ENCODE results near the gene APBA3. TPM values are rescaled to one million over a fixed set of nuclear protein-coding genes. Genes with fewer than 3 reads are reported as not detected.
A peak's percentile ranks its signal among the peaks of the same experiment; 100 is the strongest.

Gene APBA3
- total and polyA plus RNA-seq, 9 of the 15 experiments (the other 6 are each of a cell fraction or from before 2014, with no cell fraction given), result 0.10 to 29.5 (median 11.5) TPM

DNA sequence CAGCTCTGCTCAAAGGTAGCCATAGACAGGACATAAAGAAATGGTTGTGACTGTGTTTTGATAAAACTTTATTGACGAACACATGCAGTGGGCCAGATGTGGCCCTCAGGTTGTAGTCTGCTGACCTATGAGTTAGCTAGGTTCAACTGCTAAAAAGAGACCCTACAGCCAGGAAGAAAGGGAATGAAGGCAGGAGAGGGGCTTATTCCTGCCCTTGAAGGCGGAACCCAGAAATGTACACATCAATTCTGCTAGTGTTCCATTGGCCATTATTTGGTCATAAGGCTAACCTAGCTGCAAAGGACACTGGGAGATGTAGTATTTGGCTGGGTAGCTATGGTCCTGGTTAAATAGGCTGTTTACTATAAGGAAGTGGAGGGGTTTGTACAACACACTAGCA lies 18.0 kb downstream of the APBA3 start (continued):
- TF ChIP-seq, protein P1, sequence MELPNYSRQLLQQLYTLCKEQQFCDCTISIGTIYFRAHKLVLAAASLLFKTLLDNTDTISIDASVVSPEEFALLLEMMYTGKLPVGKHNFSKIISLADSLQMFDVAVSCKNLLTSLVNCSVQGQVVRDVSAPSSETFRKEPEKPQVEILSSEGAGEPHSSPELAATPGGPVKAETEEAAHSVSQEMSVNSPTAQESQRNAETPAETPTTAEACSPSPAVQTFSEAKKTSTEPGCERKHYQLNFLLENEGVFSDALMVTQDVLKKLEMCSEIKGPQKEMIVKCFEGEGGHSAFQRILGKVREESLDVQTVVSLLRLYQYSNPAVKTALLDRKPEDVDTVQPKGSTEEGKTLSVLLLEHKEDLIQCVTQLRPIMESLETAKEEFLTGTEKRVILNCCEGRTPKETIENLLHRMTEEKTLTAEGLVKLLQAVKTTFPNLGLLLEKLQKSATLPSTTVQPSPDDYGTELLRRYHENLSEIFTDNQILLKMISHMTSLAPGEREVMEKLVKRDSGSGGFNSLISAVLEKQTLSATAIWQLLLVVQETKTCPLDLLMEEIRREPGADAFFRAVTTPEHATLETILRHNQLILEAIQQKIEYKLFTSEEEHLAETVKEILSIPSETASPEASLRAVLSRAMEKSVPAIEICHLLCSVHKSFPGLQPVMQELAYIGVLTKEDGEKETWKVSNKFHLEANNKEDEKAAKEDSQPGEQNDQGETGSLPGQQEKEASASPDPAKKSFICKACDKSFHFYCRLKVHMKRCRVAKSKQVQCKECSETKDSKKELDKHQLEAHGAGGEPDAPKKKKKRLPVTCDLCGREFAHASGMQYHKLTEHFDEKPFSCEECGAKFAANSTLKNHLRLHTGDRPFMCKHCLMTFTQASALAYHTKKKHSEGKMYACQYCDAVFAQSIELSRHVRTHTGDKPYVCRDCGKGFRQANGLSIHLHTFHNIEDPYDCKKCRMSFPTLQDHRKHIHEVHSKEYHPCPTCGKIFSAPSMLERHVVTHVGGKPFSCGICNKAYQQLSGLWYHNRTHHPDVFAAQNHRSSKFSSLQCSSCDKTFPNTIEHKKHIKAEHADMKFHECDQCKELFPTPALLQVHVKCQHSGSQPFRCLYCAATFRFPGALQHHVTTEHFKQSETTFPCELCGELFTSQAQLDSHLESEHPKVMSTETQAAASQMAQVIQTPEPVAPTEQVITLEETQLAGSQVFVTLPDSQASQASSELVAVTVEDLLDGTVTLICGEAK (IDR thresholded peaks at IDR 0.05), result peak; percentile 99
- TF ChIP-seq, protein P1 (CRISPR knock-in tag; IDR thresholded peaks at IDR 0.05), result peak; percentile 99
- TF ChIP-seq, protein P2, sequence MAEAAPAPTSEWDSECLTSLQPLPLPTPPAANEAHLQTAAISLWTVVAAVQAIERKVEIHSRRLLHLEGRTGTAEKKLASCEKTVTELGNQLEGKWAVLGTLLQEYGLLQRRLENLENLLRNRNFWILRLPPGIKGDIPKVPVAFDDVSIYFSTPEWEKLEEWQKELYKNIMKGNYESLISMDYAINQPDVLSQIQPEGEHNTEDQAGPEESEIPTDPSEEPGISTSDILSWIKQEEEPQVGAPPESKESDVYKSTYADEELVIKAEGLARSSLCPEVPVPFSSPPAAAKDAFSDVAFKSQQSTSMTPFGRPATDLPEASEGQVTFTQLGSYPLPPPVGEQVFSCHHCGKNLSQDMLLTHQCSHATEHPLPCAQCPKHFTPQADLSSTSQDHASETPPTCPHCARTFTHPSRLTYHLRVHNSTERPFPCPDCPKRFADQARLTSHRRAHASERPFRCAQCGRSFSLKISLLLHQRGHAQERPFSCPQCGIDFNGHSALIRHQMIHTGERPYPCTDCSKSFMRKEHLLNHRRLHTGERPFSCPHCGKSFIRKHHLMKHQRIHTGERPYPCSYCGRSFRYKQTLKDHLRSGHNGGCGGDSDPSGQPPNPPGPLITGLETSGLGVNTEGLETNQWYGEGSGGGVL (CRISPR knock-in tag; IDR thresholded peaks at IDR 0.05), result no peak
- TF ChIP-seq MCM3 (IDR thresholded peaks at IDR 0.05) (no peak), CREM (IDR thresholded peaks at IDR 0.05; ENCODE audit: low read depth) (peak; percentile 37; the same call in 1 of the 2 replicates), ZBTB8A (IDR thresholded peaks at IDR 0.05; ENCODE audit: partially characterized antibody) (no peak), RAD51 (IDR thresholded peaks at IDR 0.05; ENCODE audit: borderline replicate concordance, low read depth) (peak; percentile 73; the same call in 1 of the 2 replicates)
- TF ChIP-seq, protein P3, sequence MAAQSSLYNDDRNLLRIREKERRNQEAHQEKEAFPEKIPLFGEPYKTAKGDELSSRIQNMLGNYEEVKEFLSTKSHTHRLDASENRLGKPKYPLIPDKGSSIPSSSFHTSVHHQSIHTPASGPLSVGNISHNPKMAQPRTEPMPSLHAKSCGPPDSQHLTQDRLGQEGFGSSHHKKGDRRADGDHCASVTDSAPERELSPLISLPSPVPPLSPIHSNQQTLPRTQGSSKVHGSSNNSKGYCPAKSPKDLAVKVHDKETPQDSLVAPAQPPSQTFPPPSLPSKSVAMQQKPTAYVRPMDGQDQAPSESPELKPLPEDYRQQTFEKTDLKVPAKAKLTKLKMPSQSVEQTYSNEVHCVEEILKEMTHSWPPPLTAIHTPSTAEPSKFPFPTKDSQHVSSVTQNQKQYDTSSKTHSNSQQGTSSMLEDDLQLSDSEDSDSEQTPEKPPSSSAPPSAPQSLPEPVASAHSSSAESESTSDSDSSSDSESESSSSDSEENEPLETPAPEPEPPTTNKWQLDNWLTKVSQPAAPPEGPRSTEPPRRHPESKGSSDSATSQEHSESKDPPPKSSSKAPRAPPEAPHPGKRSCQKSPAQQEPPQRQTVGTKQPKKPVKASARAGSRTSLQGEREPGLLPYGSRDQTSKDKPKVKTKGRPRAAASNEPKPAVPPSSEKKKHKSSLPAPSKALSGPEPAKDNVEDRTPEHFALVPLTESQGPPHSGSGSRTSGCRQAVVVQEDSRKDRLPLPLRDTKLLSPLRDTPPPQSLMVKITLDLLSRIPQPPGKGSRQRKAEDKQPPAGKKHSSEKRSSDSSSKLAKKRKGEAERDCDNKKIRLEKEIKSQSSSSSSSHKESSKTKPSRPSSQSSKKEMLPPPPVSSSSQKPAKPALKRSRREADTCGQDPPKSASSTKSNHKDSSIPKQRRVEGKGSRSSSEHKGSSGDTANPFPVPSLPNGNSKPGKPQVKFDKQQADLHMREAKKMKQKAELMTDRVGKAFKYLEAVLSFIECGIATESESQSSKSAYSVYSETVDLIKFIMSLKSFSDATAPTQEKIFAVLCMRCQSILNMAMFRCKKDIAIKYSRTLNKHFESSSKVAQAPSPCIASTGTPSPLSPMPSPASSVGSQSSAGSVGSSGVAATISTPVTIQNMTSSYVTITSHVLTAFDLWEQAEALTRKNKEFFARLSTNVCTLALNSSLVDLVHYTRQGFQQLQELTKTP (IDR thresholded peaks at IDR 0.05; ENCODE audit: low read depth in 1 of 2, partially characterized antibody in 2 of 2), result peak in 1 of 2 experiments; percentile 74
- TF ChIP-seq, protein P4, sequence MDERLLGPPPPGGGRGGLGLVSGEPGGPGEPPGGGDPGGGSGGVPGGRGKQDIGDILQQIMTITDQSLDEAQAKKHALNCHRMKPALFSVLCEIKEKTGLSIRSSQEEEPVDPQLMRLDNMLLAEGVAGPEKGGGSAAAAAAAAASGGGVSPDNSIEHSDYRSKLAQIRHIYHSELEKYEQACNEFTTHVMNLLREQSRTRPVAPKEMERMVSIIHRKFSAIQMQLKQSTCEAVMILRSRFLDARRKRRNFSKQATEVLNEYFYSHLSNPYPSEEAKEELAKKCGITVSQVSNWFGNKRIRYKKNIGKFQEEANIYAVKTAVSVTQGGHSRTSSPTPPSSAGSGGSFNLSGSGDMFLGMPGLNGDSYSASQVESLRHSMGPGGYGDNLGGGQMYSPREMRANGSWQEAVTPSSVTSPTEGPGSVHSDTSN (CRISPR knock-in tag; IDR thresholded peaks at IDR 0.05; ENCODE audit: low read depth), result no peak
- TF ChIP-seq, protein P4 (tag; conservative IDR thresholded peaks at IDR 0.05; ENCODE audit: low read depth), result no peak
